ENCODE results near the gene ADH5. TPM values are rescaled to one million over a fixed set of nuclear protein-coding genes. Genes with fewer than 3 reads are reported as not detected.
A peak's percentile ranks its signal among the peaks of the same experiment; 100 is the strongest.

ADH5 gene
- total and polyA plus RNA-seq, 9 of the 15 experiments (the other 6 are each of a cell fraction or from before 2014, with no cell fraction given) = 115 to 310 (median 200) TPM

- TF ChIP-seq MYNN (IDR thresholded peaks at IDR 0.05) (no peak), MYNN (CRISPR knock-in tag; IDR thresholded peaks at IDR 0.05) (no peak), THAP7 (CRISPR knock-in tag; IDR thresholded peaks at IDR 0.05) (no peak), ZNF785 (CRISPR knock-in tag; IDR thresholded peaks at IDR 0.05) (no peak), HOXB6 (CRISPR knock-in tag; IDR thresholded peaks at IDR 0.05; ENCODE audit: borderline replicate concordance) (no peak), ELK1 (CRISPR knock-in tag; IDR thresholded peaks at IDR 0.05) (no peak), ZNF408 (CRISPR knock-in tag; IDR thresholded peaks at IDR 0.05; ENCODE audit: low read depth) (no peak), SIRT6 (IDR thresholded peaks at IDR 0.05; ENCODE audit: low read depth, low read length) (no peak), SMARCA4 (IDR thresholded peaks at IDR 0.05) (no peak), AFF1 (IDR thresholded peaks at IDR 0.05; ENCODE audit: low read depth in 1 of 2, partially characterized antibody in 2 of 2) (no peak), TBL1XR1 (IDR thresholded peaks at IDR 0.05; ENCODE audit: low read length in 2 of 2) (0 out of 4 replicates have a peak, but pooled peaks of 1 of the 2 experiments have one; percentile 35), OTX1 (CRISPR knock-in tag; IDR thresholded peaks at IDR 0.05) (no peak), SMARCC2 (IDR thresholded peaks at IDR 0.05; ENCODE audit: low read depth) (no peak), TRIM25 (IDR thresholded peaks at IDR 0.05; ENCODE audit: borderline replicate concordance) (no peak)
These were observed at the start of gene ADH5 (continued) for GRCh38 chr4:99088481-99089365.
